Fibroblast of lung (primary cell): Measurements from ENCODE around the gene PLCL1. TPM values are rescaled to one million over a fixed set of nuclear protein-coding genes. Genes with fewer than 3 reads are reported as not detected.

Experiments used
- DNase-seq, 2 donors: peaks; one replicate each; pipeline versions ENCODE4 v3.0.0 to v3.0.0-alpha.2; 2010; ENCODE audit warnings: low read depth in 2 of 2
- H2AFZ ChIP-seq: 2 replicates; pipeline ENCODE4 v1.5.1; 2012; ENCODE audit warnings: low read length, control low read depth, inconsistent platforms
- H3K27ac ChIP-seq: 2 replicates; pipeline ENCODE4 v1.5.1; 2011; ENCODE audit warnings: low read length, control low read depth; ENCODE audit not compliant: insufficient read depth
- H3K27me3 ChIP-seq: 2 replicates; pipeline ENCODE4 v1.5.1; 2011; ENCODE audit warnings: mild to moderate bottlenecking, low read length; ENCODE audit not compliant: control insufficient read depth, insufficient read depth
- H3K36me3 ChIP-seq: 2 replicates; pipeline ENCODE4 v1.5.1; 2011; ENCODE audit warnings: low read length; ENCODE audit not compliant: control insufficient read depth, insufficient read depth
- H3K4me1 ChIP-seq: 2 replicates; pipeline ENCODE4 v1.5.1; 2011; ENCODE audit warnings: low read length; ENCODE audit not compliant: control insufficient read depth, insufficient read depth; ENCODE audit errors: extremely low read depth
- H3K4me2 ChIP-seq: 2 replicates; pipeline ENCODE4 v1.5.1; 2011; ENCODE audit warnings: low read length, control low read depth; ENCODE audit not compliant: insufficient read depth; ENCODE audit errors: extremely low read depth
- H3K4me3 ChIP-seq, 4 experiments: fragments of 200-600 bp in 1 of 4; sonication (generic) in 1 of 4; replicated peaks in 1 of 4; 2 replicates each; pipeline ENCODE4 v1.5.1; 2011 to 2016; ENCODE audit warnings: low read length in 4 of 4, low read depth in 3 of 4, mild to moderate bottlenecking in 3 of 4, control low read depth in 2 of 4, inconsistent platforms in 1 of 4, mixed read lengths in 1 of 4; ENCODE audit not compliant: insufficient read depth in 1 of 4; ENCODE audit errors: control extremely low read depth in 1 of 4
- H3K79me2 ChIP-seq: 2 replicates; pipeline ENCODE4 v1.5.1; 2012; ENCODE audit warnings: mild to moderate bottlenecking, low read length, inconsistent platforms; ENCODE audit not compliant: control insufficient read depth, insufficient read depth
- H3K9ac ChIP-seq: 2 replicates; pipeline ENCODE4 v1.5.1; 2011; ENCODE audit warnings: mild to moderate bottlenecking, low read length, control low read depth; ENCODE audit not compliant: insufficient read depth
- H3K9me3 ChIP-seq: 2 replicates; pipeline ENCODE4 v1.5.1; 2012; ENCODE audit warnings: low read depth, low read length; ENCODE audit not compliant: control insufficient read depth, insufficient read depth
- H4K20me1 ChIP-seq: 2 replicates; pipeline ENCODE4 v1.5.1; 2011; ENCODE audit warnings: low read length; ENCODE audit not compliant: control insufficient read depth, insufficient read depth; ENCODE audit errors: extremely low read depth
- CTCF ChIP-seq, 2 donors: IDR thresholded peaks in 1 of 2; conservative IDR thresholded peaks in 1 of 2; 1 replicate in 1 of 2; 2 replicates in 1 of 2; pipeline ENCODE4 v1.5.1; 2011 to 2012; ENCODE audit warnings: low read length in 2 of 2, control low read depth in 1 of 2, inconsistent platforms in 1 of 2, low read depth in 1 of 2, mild to moderate bottlenecking in 1 of 2
- EZH2 ChIP-seq: IDR thresholded peaks from 2 replicates; pipeline ENCODE4 v1.5.1; 2012; ENCODE audit warnings: low read length, control low read depth, mild to moderate bottlenecking; ENCODE audit errors: missing control alignments
- polyA plus RNA-seq, 2 donors: library from polyadenylated mRNA; depleted of rRNA in 1 of 2; stranded (reverse) in 1 of 2; unstranded in 1 of 2; fragments of >200 nt; gene quantifications; 2 replicates each; pipeline ENCODE4 v1.2.1, GENCODE V29; 2011 to 2012; ENCODE audit warnings: missing spikeins in 1 of 2
- total RNA-seq: library from RNA; depleted of rRNA; stranded (reverse); fragments of >200 nt; gene quantifications from 2 replicates; pipeline ENCODE4 v1.2.1, GENCODE V29; 2014

The PLCL1 gene
- total and polyA plus RNA-seq, 2 donors (not counting 1 experiment from before 2014, with no cell fraction given), result 0.48 to 0.83 TPM

DNA sequence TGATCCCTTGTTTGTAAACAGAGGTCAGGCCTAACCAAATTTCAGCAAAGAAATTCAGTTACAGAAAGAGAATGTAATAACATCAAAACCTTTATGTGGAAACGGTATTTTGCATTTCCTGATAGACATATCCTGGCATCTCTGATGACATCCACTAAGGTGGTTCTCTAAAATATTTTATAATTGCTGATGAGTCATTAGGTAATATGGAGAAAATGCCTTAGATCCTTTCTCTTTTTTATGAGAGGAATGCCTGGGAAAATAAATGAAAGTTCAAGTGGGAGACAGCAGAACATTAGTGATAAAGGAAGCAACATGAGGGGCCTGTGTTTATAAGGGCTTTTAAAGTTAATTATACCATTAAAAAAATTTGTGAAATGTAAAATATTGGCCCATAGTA lies 72.6 kb downstream of the PLCL1 start:
- Histone ChIP-seq H3K79me2 (no peaks in the 10 kb centered on the region), H3K27me3 (no peaks in the 10 kb centered on the region), H3K4me1 (peaks cover 3% of the 10 kb centered on the region), H3K36me3 (no peaks in the 10 kb centered on the region), H3K9ac (no peak overlapping the region), H3K4me2 (no peak overlapping the region), H2AFZ (no peak overlapping the region), H4K20me1 (no peaks in the 10 kb centered on the region), H3K27ac (no peak overlapping the region), H3K9me3 (no peaks in the 10 kb centered on the region), H3K4me3 (no peak overlapping the region)
- TF ChIP-seq CTCF (conservative IDR thresholded peaks at IDR 0.05 in 1 of 2, IDR thresholded peaks at IDR 0.05 in 1 of 2; ENCODE audit: low read depth in 1 of 2, low read length in 2 of 2) (no peak), EZH2 (no peak)
- DNase-seq, result peak in 1 of 2 donors; percentile 22

DNA sequence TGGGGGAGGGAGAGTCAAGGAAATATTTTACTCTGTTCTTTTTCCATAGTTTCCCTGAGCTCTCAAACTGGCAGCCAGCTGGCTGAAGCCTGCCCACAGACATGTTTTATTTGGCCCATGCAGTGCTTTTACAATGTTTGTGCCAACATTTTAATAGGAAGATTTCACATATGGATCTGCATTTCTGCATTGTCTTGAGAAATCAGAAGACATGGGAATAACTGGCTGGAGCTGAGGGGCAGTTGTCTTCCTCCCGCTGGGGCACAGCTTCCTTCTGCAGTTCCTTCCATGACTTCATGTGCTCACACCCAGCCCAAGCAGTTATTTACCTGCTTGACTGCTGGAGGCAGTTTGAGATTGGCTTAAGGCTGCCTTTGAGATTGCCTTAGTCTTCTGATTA lies 74.4 kb downstream of the PLCL1 start:
- H3K9me3 ChIP-seq, result no peaks in the 10 kb centered on the region
- no peaks in the 10 kb centered on the region for H4K20me1 ChIP-seq
- H3K4me2 ChIP-seq, result no peak overlapping the region
- no peaks in the 10 kb centered on the region for H3K36me3 ChIP-seq
- no peak overlapping the region for H3K9ac ChIP-seq
- no peak overlapping the region for H3K4me3 ChIP-seq
- peak in 1 of 2 donors; percentile 33 for DNase-seq
- no peak overlapping the region for H3K27ac ChIP-seq
- H3K4me1 ChIP-seq, result no peaks in the 10 kb centered on the region
- H3K79me2 ChIP-seq, result no peaks in the 10 kb centered on the region
- H2AFZ ChIP-seq, result no peak overlapping the region
- TF ChIP-seq CTCF (conservative IDR thresholded peaks at IDR 0.05 in 1 of 2, IDR thresholded peaks at IDR 0.05 in 1 of 2; ENCODE audit: low read depth in 1 of 2, low read length in 2 of 2) (no peak), EZH2 (no peak)
- no peaks in the 10 kb centered on the region for H3K27me3 ChIP-seq

DNA sequence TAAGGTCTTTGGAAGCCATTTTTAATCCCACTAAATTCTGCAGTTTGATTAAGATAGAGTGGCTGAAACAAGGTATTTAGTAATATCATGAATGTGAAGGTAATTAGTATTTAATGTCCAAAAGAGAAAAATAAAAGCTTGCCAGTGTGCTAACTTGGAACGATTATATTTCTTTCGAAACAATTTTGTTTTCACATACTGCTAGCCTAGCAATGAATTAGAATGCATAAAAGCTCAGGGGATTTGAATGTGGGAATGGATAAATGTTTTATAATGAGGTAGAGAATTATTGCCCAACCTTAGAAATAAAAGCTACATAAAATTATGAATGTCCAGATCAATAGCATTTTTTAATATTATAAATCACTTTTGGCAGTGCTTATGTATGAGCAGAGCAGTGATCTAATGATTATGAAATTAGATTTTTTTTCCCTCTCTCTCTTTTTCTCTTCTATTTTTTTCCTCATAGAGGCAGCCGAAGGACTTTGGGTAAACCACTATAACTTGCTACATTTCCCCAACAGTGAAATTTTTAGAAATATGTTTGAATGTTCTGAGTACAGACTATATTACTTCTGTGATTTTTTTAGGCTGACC lies 75.5 kb downstream of the PLCL1 start:
- no peaks in the 10 kb centered on the region for H3K9me3 ChIP-seq
- H3K36me3 ChIP-seq, result no peaks in the 10 kb centered on the region
- H3K27ac ChIP-seq, result no peak overlapping the region
- TF ChIP-seq EZH2 (no peak), CTCF (conservative IDR thresholded peaks at IDR 0.05 in 1 of 2, IDR thresholded peaks at IDR 0.05 in 1 of 2; ENCODE audit: low read depth in 1 of 2, low read length in 2 of 2) (no peak)
- no peak overlapping the region for H2AFZ ChIP-seq
- H3K4me3 ChIP-seq, result no peak overlapping the region
- H4K20me1 ChIP-seq, result no peaks in the 10 kb centered on the region
- no peaks in the 10 kb centered on the region for H3K27me3 ChIP-seq
- H3K9ac ChIP-seq, result no peak overlapping the region
- no peak overlapping the region for H3K4me2 ChIP-seq
- no peaks in the 10 kb centered on the region for H3K4me1 ChIP-seq
- no peak for DNase-seq
- H3K79me2 ChIP-seq, result no peaks in the 10 kb centered on the region
